Suppressor macrophage (primary cell): ENCODE results near the gene NOXO1.
A peak's percentile ranks its signal among the peaks of the same experiment; 100 is the strongest.
"Not testable (repeated sequence)": the region's sequence is repeated elsewhere in the genome, so short reads cannot be mapped to it uniquely, and the experiment has no call there.

Source experiments
- DNase-seq, 4 experiments: peaks; one replicate each; pipeline ENCODE4 v3.0.0-alpha.2; 2020 to 2022
- total RNA-seq, 17 experiments: gene quantifications; one replicate each; lab custom pipeline; 2026; ENCODE audit warnings: mixed read lengths in 6 of 17, inconsistent platforms in 3 of 17; lab: John Stamatoyannopoulos, UW

NOXO1 gene
- total RNA-seq, result 0 to 1.4 (median 0.07) reads per million in 17 experiments

GRCh38 chr16:1981398-1981836 is at the start of gene NOXO1:
Gene NOXO1, minus strand, starts transcription at chr16:1981469. Its CDS starts 290 bp downstream, at chr16:1981179.
- no peak for DNase-seq

- no peak for DNase-seq
Observed at GRCh38 chr16:2030036-2030435, 48.8 kb upstream of the NOXO1 start.

- DNase-seq, result no peak
Observed at GRCh38 chr16:2029350-2029749, 48.1 kb upstream of the NOXO1 start.

- no peak for DNase-seq
Observed at GRCh38 chr16:2028620-2029220, 47.5 kb upstream of the NOXO1 start.

- DNase-seq, result no peak
Observed at GRCh38 chr16:2028146-2028545, 46.9 kb upstream of the NOXO1 start.

- DNase-seq, result no peak
Observed at GRCh38 chr16:2027024-2028010, 46.0 kb upstream of the NOXO1 start.

GRCh38 chr16:2026461-2027023 is 45.3 kb upstream of the NOXO1 start, which contains the start of gene NHERF2:
Gene NHERF2, plus strand, starts transcription at chr16:2026902. Its CDS starts 104 bp downstream, at chr16:2027006.
- peak in 2 of 4 experiments; percentile 58 to 61 for DNase-seq

- no peak for DNase-seq
Observed at GRCh38 chr16:2025878-2026460, 44.7 kb upstream of the NOXO1 start.

GRCh38 chr16:2025251-2025650 is 44.0 kb upstream of the NOXO1 start:
- DNase-seq, result no peak

- no peak for DNase-seq
Observed at GRCh38 chr16:2024032-2024420, 42.8 kb upstream of the NOXO1 start.

- peak; percentile 92 to 97 (median 96) for DNase-seq
Observed at GRCh38 chr16:2023092-2024031, 42.1 kb upstream of the NOXO1 start.

- DNase-seq, result peak in 3 of 4 experiments; percentile 38 to 61 (median 53)
Observed at GRCh38 chr16:2022723-2023091, 41.4 kb upstream of the NOXO1 start.

GRCh38 chr16:2019921-2020831 is 38.9 kb upstream of the NOXO1 start:
- DNase-seq, result peak in 2 of 4 experiments; percentile 15 to 32

- DNase-seq, result peak in 2 of 4 experiments; percentile 10 to 40
Observed at GRCh38 chr16:2019518-2019920, 38.2 kb upstream of the NOXO1 start, which contains the start of gene NPW. Gene NPW, plus strand, starts transcription at chr16:2019785.

GRCh38 chr16:2016407-2016922 is 35.2 kb upstream of the NOXO1 start:
- DNase-seq, result peak in 1 of 4 experiments; percentile 47

- DNase-seq, result no peak
Observed at GRCh38 chr16:2015947-2016208, 34.6 kb upstream of the NOXO1 start.

GRCh38 chr16:2015117-2015946 is 34.1 kb upstream of the NOXO1 start:
- DNase-seq, result peak; percentile 28 to 72 (median 56)

- no peak for DNase-seq
Observed at GRCh38 chr16:2013527-2013926, 32.3 kb upstream of the NOXO1 start.

- DNase-seq, result not testable (repeated sequence)
Observed at GRCh38 chr16:2011726-2012125, 30.5 kb upstream of the NOXO1 start.
